Transverse colon (tissue), 4 donors: ENCODE data around the gene TBX21. TPM values are rescaled to one million over a fixed set of nuclear protein-coding genes. Genes with fewer than 3 reads are reported as not detected.

Experiments
- DNase-seq: peaks from one replicate; pipeline ENCODE4 v3.0.0-alpha.2; 2019
- H3K27ac ChIP-seq, 4 donors: fragments of 200-600 bp; sonication (generic); 2 replicates each; pipeline ENCODE4 v1.5.1; 2016 to 2018; ENCODE audit warnings: inconsistent platforms in 4 of 4
- H3K27me3 ChIP-seq: fragments of 200-600 bp; sonication (generic); 2 replicates; pipeline ENCODE4 v1.5.1; 2017; ENCODE audit warnings: inconsistent platforms
- H3K36me3 ChIP-seq, 4 donors: fragments of 200-600 bp; sonication (generic); 2 replicates each; pipeline ENCODE4 v1.5.1; 2017 to 2019; ENCODE audit warnings: inconsistent platforms in 4 of 4
- H3K4me1 ChIP-seq, 4 donors: fragments of 200-600 bp; sonication (generic); 2 replicates each; pipeline ENCODE4 v1.5.1; 2017 to 2020; ENCODE audit warnings: inconsistent platforms in 4 of 4
- H3K4me3 ChIP-seq, 4 donors: fragments of 200-600 bp; sonication (generic); 1 replicate in 1 of 4; 2 replicates in 3 of 4; pipeline versions ENCODE4 v1.5.1 to v1.6.1; 2017 to 2019; ENCODE audit warnings: inconsistent platforms in 4 of 4
- H3K9me3 ChIP-seq, 2 donors: fragments of 200-600 bp; sonication (generic); 2 replicates each; pipeline ENCODE4 v1.5.1; 2017 to 2019; ENCODE audit warnings: inconsistent platforms in 2 of 2
- CTCF ChIP-seq, 5 experiments: fragments of 200-600 bp in 3 of 5; fragments of 450-650 bp in 2 of 5; sonication (generic) in 3 of 5; IDR thresholded peaks; 1 replicate in 2 of 5; 2 replicates in 3 of 5; pipeline ENCODE4 v1.5.1; 2016 to 2017; ENCODE audit warnings: antibody characterized with exemption in 5 of 5, inconsistent platforms in 3 of 5, mild to moderate bottlenecking in 2 of 5, moderate library complexity in 1 of 5
- EP300 ChIP-seq: sonication (generic); formaldehyde crosslinking; IDR thresholded peaks from one replicate; pipeline ENCODE4 v1.6.1; 2017; ENCODE audit warnings: antibody characterized with exemption, low read depth
- POLR2A ChIP-seq: fragments of 450-650 bp; IDR thresholded peaks from one replicate; pipeline ENCODE4 v1.6.1; 2016; ENCODE audit warnings: antibody characterized with exemption, mild to moderate bottlenecking, moderate library complexity
- POLR2AphosphoS5 ChIP-seq, 3 donors: sonication (generic); formaldehyde crosslinking; IDR thresholded peaks; one replicate each; pipeline ENCODE4 v1.6.1; 2016; ENCODE audit warnings: antibody characterized with exemption in 3 of 3
- WGBS, 2 donors: methylation state at CpG; one replicate each; pipeline ENCODE4 v1.1.5; 2018; ENCODE audit warnings: low coverage in 1 of 2; 5-methylcytosine and 5-hydroxymethylcytosine counted together
- in situ Hi-C, 4 donors: fragments of 200-750 bp; cut with MboI; loops; one replicate each; pipeline versions ENCODE4 v1.15.0 to v1.15.1; 2017; ENCODE audit warnings: low sequenced_read_pairs in 3 of 4, low pct_ligation_motif_present in 1 of 4, low pct_unique_long_range_greater_than_20kb in 1 of 4
- intact Hi-C: fragments of 100-400 bp; cut with DNase I; formaldehyde crosslinking; loops from one replicate; pipeline ENCODE4 v1.15.1; 2023; ENCODE audit warnings: low total_unique reads
- total RNA-seq, 4 donors: library from RNA; depleted of rRNA; stranded (reverse); fragments of >200 nt; gene quantifications; one replicate each; pipeline ENCODE4 v1.1.0, GENCODE V29; 2016

TBX21 gene
- total RNA-seq, 4 donors from 2014 or later, result 0.27 to 18.3 (median 4.9) TPM; not detected in 1

- in situ Hi-C loops, result no loop called here
- no peaks in the 10 kb centered on the region for H3K4me1 ChIP-seq
- TF ChIP-seq POLR2A, result no peak
- TF ChIP-seq EP300, result no peak
- no peak for TF ChIP-seq CTCF (IDR thresholded peaks at IDR 0.05)
- TF ChIP-seq POLR2AphosphoS5 (IDR thresholded peaks at IDR 0.05), result no peak
Observed at GRCh38 chr17:47757386-47757785, 24.4 kb downstream of the TBX21 start.

GRCh38 chr17:47760409-47761140 lies 27.5 kb downstream of the TBX21 start:
- no peak overlapping the region for H3K4me3 ChIP-seq
- no peak overlapping the region for H3K27ac ChIP-seq
- H3K4me1 ChIP-seq, result no peaks in the 10 kb centered on the region
- intact Hi-C loops, result no loop called here
- no peak for DNase-seq
- H3K27me3 ChIP-seq, result peaks cover 37% of the 10 kb centered on the region
- peaks cover 9 to 10% of the 10 kb centered on the region in 2 donors for H3K9me3 ChIP-seq
- in situ Hi-C loops, result no loop called here
- H3K36me3 ChIP-seq, result no peaks in the 10 kb centered on the region
- 65 to 72% methylated on average over 5 of the region's 5 CpGs for WGBS, 2 donors
- TF ChIP-seq EP300, result no peak
- TF ChIP-seq POLR2AphosphoS5 (IDR thresholded peaks at IDR 0.05), result no peak
- TF ChIP-seq CTCF (IDR thresholded peaks at IDR 0.05), result no peak
- TF ChIP-seq POLR2A, result no peak

More at GRCh38 chr17:47757386-47757785, 24.4 kb downstream of the TBX21 start:
- intact Hi-C loops, result no loop called here
- 38 to 40% methylated on average over 1 of the region's 1 CpG for WGBS, 2 donors
- no peak overlapping the region for H3K27ac ChIP-seq
- no peak for DNase-seq
- no peak overlapping the region for H3K4me3 ChIP-seq
- peaks cover 32% of the 10 kb centered on the region for H3K27me3 ChIP-seq
- H3K36me3 ChIP-seq, result no peaks in the 10 kb centered on the region
- peaks cover 9 to 10% of the 10 kb centered on the region in 2 donors for H3K9me3 ChIP-seq

GRCh38 chr17:47762728-47763127 lies 29.7 kb downstream of the TBX21 start:
- 91% methylated on average over 2 of the region's 2 CpGs; no CpG with 5 or more reads in 1 of the 2 donors for WGBS, 2 donors

More at GRCh38 chr17:47762728-47763127, 29.7 kb downstream of the TBX21 start:
- Histone ChIP-seq H3K36me3 (no peaks in the 10 kb centered on the region), H3K27me3 (peaks cover 33% of the 10 kb centered on the region), H3K9me3 (peaks cover 9 to 10% of the 10 kb centered on the region in 2 donors), H3K4me3 (no peak overlapping the region), H3K4me1 (no peaks in the 10 kb centered on the region), H3K27ac (no peak overlapping the region)
- TF ChIP-seq EP300 (no peak), POLR2AphosphoS5 (IDR thresholded peaks at IDR 0.05) (no peak), CTCF (IDR thresholded peaks at IDR 0.05) (no peak), POLR2A (no peak)
- intact Hi-C loops, result no loop called here
- in situ Hi-C loops, result no loop called here
- DNase-seq, result no peak
